Measurements from ENCODE around the gene POMZP3. TPM values are rescaled to one million over a fixed set of nuclear protein-coding genes. Genes with fewer than 3 reads are reported as not detected.

POMZP3 gene
- total RNA-seq, 2 donors from 2014 or later: 6.5 to 21.1 TPM

Other genes with a start within 250 kb of the POMZP3 start
- under 1 TPM; 0.42 to 0.45 TPM for gene SSC4D, start 217.6 kb downstream of the POMZP3 start, total RNA-seq
- 10 to 100 TPM in 1 of 2 donors, 1 to 10 TPM in 1; 4.8 to 13.9 TPM for gene ZP3, start 202.3 kb downstream of the POMZP3 start, total RNA-seq
- gene DTX2, start 165.6 kb downstream of the POMZP3 start, total RNA-seq: 10 to 100 TPM; 61.7 to 91.1 TPM
- 1 to 10 TPM in 1 of 2 donors, under 1 TPM in 1; 0.72 to 2.6 TPM for gene UPK3B, start 116.7 kb downstream of the POMZP3 start, total RNA-seq
- not detected for gene SPDYE16, start 84.0 kb downstream of the POMZP3 start, total RNA-seq